PFSK-1 (cell line): ENCODE data around the gene FMNL2.

Experiments
- POLR2AphosphoS5 ChIP-seq: IDR thresholded peaks from 2 replicates; pipeline ENCODE4 v1.6.1; 2012; ENCODE audit warnings: low read depth, mild to moderate bottlenecking, control low read depth, low read length, moderate library complexity
- REST ChIP-seq, 2 experiments: IDR thresholded peaks; 2 replicates each; pipeline versions ENCODE4 v1.6.1 to v1.8.0; 2011 to 2012; ENCODE audit warnings: low read depth in 2 of 2, low read length in 2 of 2, control low read depth in 1 of 2, inconsistent platforms in 1 of 2, mild to moderate bottlenecking in 1 of 2, moderate library complexity in 1 of 2; ENCODE audit not compliant: insufficient read depth in 1 of 2
- SIN3A ChIP-seq: IDR thresholded peaks from 2 replicates; pipeline ENCODE4 v1.6.1; 2012; ENCODE audit warnings: mild to moderate bottlenecking, low read length, moderate library complexity, borderline replicate concordance; ENCODE audit not compliant: insufficient read depth
- TAF1 ChIP-seq: IDR thresholded peaks from 2 replicates; pipeline ENCODE4 v1.6.1; 2012; ENCODE audit warnings: low read length, control low read depth, borderline replicate concordance; ENCODE audit not compliant: insufficient read depth

GRCh38 chr2:152627351-152627957 is 292.5 kb downstream of the FMNL2 start:
- TF ChIP-seq POLR2AphosphoS5 (no peak), REST (IDR thresholded peaks at IDR 0.05; ENCODE audit: insufficient read depth in 1 of 2, low read depth in 2 of 2, low read length in 2 of 2) (no peak), SIN3A (no peak), TAF1 (no peak)
